HEK293 (cell line): Measurements from ENCODE around the gene GRM4.

Experiments
- CTCF ChIA-PET: fragments of 350-600 bp; formaldehyde crosslinking; extraction: SDS; loops from one replicate; lab custom pipeline; 2021; ENCODE audit warnings: antibody characterized with exemption; lab: Yijun Ruan, JAX
- POLR2A ChIA-PET: fragments of 300-600 bp; formaldehyde crosslinking; extraction: SDS; loops from one replicate; lab custom pipeline; 2020; ENCODE audit warnings: antibody characterized with exemption, inconsistent platforms; lab: Yijun Ruan, JAX
- H3K27ac ChIP-seq: fragments of 200-500 bp; sonication (Bioruptor generic); 2 replicates; pipeline ENCODE4 v1.5.1; 2014; ENCODE audit warnings: low read depth, low read length, control low read depth, inconsistent platforms; ENCODE audit errors: extremely low read depth
- H3K36me3 ChIP-seq, 2 experiments: fragments of 200-500 bp in 1 of 2; sonication (Bioruptor generic) in 1 of 2; 1 replicate in 1 of 2; 2 replicates in 1 of 2; pipeline ENCODE4 v1.5.1; 2014 to 2017; ENCODE audit warnings: inconsistent platforms in 2 of 2, low read length in 2 of 2; ENCODE audit not compliant: control insufficient read depth in 2 of 2, insufficient read depth in 1 of 2
- H3K4me1 ChIP-seq: fragments of 200-500 bp; sonication (Bioruptor generic); 2 replicates; pipeline ENCODE4 v1.5.1; 2014; ENCODE audit warnings: mild to moderate bottlenecking, low read length, inconsistent platforms; ENCODE audit not compliant: control insufficient read depth, insufficient read depth
- H3K4me3 ChIP-seq: 2 replicates; pipeline ENCODE4 v1.5.1; 2011; ENCODE audit warnings: low read depth, mild to moderate bottlenecking, control low read depth, low read length, moderate library complexity
- H3K9me3 ChIP-seq: fragments of 200-500 bp; sonication (Bioruptor generic); 2 replicates; pipeline ENCODE4 v1.5.1; 2014; ENCODE audit warnings: low read depth, low read length, inconsistent platforms; ENCODE audit not compliant: control insufficient read depth, insufficient read depth
- BCL11B ChIP-seq: fragments of 450-650 bp; formaldehyde crosslinking; IDR thresholded peaks from 2 replicates; pipeline ENCODE4 v1.5.1; 2016; ENCODE audit warnings: low read depth, missing biosample characterization, missing genetic modification characterization
- EGR2 ChIP-seq: fragments of 450-650 bp; formaldehyde crosslinking; IDR thresholded peaks from 2 replicates; pipeline ENCODE4 v1.5.1; 2016; ENCODE audit warnings: low read depth, missing biosample characterization, missing genetic modification characterization
- TCF7L2 ChIP-seq: IDR thresholded peaks from 2 replicates; pipeline ENCODE4 v1.6.1; 2011; ENCODE audit warnings: low read depth, mild to moderate bottlenecking, inconsistent platforms, low read length, moderate library complexity, borderline replicate concordance
- YY1 ChIP-seq: fragments of 450-650 bp; formaldehyde crosslinking; IDR thresholded peaks from 2 replicates; pipeline ENCODE4 v1.5.1; 2018; ENCODE audit warnings: missing biosample characterization, missing genetic modification characterization
- ZIC2 ChIP-seq: fragments of 450-650 bp; formaldehyde crosslinking; IDR thresholded peaks from 2 replicates; pipeline ENCODE4 v1.5.1; 2016; ENCODE audit warnings: missing biosample characterization, missing genetic modification characterization
- ZNF138 ChIP-seq: fragments of 450-650 bp; formaldehyde crosslinking; IDR thresholded peaks from 2 replicates; pipeline ENCODE4 v1.5.1; 2016; ENCODE audit warnings: missing biosample characterization, missing genetic modification characterization, borderline replicate concordance
- ZNF223 ChIP-seq: fragments of 450-650 bp; formaldehyde crosslinking; IDR thresholded peaks from 2 replicates; pipeline ENCODE4 v1.5.1; 2016; ENCODE audit warnings: missing biosample characterization, missing genetic modification characterization
- ZNF274 ChIP-seq, 2 experiments: fragments of 200-500 bp in 1 of 2; fragments of 450-650 bp in 1 of 2; sonication (Bioruptor generic) in 1 of 2; formaldehyde crosslinking in 1 of 2; IDR thresholded peaks; 2 replicates each; pipeline versions ENCODE4 v1.5.1 to v1.6.1; 2014 to 2016; ENCODE audit warnings: borderline replicate concordance in 1 of 2, inconsistent platforms in 1 of 2, low read length in 1 of 2, missing biosample characterization in 1 of 2, missing genetic modification characterization in 1 of 2
- ZNF292 ChIP-seq: fragments of 450-650 bp; formaldehyde crosslinking; IDR thresholded peaks from 2 replicates; pipeline ENCODE4 v1.5.1; 2016; ENCODE audit warnings: low read depth, missing biosample characterization, missing genetic modification characterization, borderline replicate concordance
- ZNF473 ChIP-seq: fragments of 450-650 bp; formaldehyde crosslinking; IDR thresholded peaks from 2 replicates; pipeline ENCODE4 v1.5.1; 2017; ENCODE audit warnings: missing biosample characterization, missing genetic modification characterization
- ZNF510 ChIP-seq: fragments of 450-650 bp; formaldehyde crosslinking; IDR thresholded peaks from 2 replicates; pipeline ENCODE4 v1.5.1; 2018; ENCODE audit warnings: mild to moderate bottlenecking, missing genetic modification characterization, missing biosample characterization; ENCODE audit not compliant: insufficient replicate concordance
- ZNF623 ChIP-seq: fragments of 450-650 bp; formaldehyde crosslinking; IDR thresholded peaks from 2 replicates; pipeline ENCODE4 v1.5.1; 2016; ENCODE audit warnings: missing biosample characterization, missing genetic modification characterization
- ZNF626 ChIP-seq: fragments of 450-650 bp; sonication (Bioruptor Pico); formaldehyde crosslinking; IDR thresholded peaks from 2 replicates; pipeline ENCODE4 v1.5.1; 2018; ENCODE audit warnings: missing biosample characterization, missing genetic modification characterization, inconsistent platforms
- ZNF670 ChIP-seq: fragments of 450-650 bp; formaldehyde crosslinking; IDR thresholded peaks from 2 replicates; pipeline ENCODE4 v1.5.1; 2016; ENCODE audit warnings: missing biosample characterization, missing genetic modification characterization, low read depth
- ZNF707 ChIP-seq: fragments of 450-650 bp; formaldehyde crosslinking; IDR thresholded peaks from 2 replicates; pipeline ENCODE4 v1.5.1; 2016; ENCODE audit warnings: missing biosample characterization, missing genetic modification characterization
- ZNF76 ChIP-seq: fragments of 450-650 bp; formaldehyde crosslinking; IDR thresholded peaks from 2 replicates; pipeline ENCODE4; 2016; ENCODE audit warnings: low read depth, missing biosample characterization, missing genetic modification characterization, borderline replicate concordance
- ZNF837 ChIP-seq: fragments of 450-650 bp; formaldehyde crosslinking; IDR thresholded peaks from 2 replicates; pipeline ENCODE4 v1.5.1; 2016; ENCODE audit warnings: missing biosample characterization, missing genetic modification characterization
- TF ChIP-seq, protein P1 (sequence below): fragments of 450-650 bp; formaldehyde crosslinking; IDR thresholded peaks from 2 replicates; pipeline ENCODE4 v1.5.1; 2016; ENCODE audit warnings: missing biosample characterization, missing genetic modification characterization
- TF ChIP-seq, protein P2 (sequence below): fragments of 450-650 bp; formaldehyde crosslinking; IDR thresholded peaks from 2 replicates; pipeline ENCODE4 v1.5.1; 2016; ENCODE audit warnings: missing biosample characterization, missing genetic modification characterization
- TF ChIP-seq, protein P3 (sequence below): fragments of 450-650 bp; formaldehyde crosslinking; IDR thresholded peaks from 2 replicates; pipeline ENCODE4 v1.5.1; 2016; ENCODE audit warnings: missing biosample characterization, missing genetic modification characterization
- TF ChIP-seq, protein P4 (sequence below): fragments of 450-650 bp; formaldehyde crosslinking; IDR thresholded peaks from 2 replicates; pipeline ENCODE4 v1.5.1; 2016; ENCODE audit warnings: missing biosample characterization, missing genetic modification characterization
- TF ChIP-seq, protein P5 (sequence below): IDR thresholded peaks from 2 replicates; pipeline ENCODE4 v1.6.1; 2011; ENCODE audit warnings: mild to moderate bottlenecking, low read depth, low read length, borderline replicate concordance

The GRM4 gene

DNA sequence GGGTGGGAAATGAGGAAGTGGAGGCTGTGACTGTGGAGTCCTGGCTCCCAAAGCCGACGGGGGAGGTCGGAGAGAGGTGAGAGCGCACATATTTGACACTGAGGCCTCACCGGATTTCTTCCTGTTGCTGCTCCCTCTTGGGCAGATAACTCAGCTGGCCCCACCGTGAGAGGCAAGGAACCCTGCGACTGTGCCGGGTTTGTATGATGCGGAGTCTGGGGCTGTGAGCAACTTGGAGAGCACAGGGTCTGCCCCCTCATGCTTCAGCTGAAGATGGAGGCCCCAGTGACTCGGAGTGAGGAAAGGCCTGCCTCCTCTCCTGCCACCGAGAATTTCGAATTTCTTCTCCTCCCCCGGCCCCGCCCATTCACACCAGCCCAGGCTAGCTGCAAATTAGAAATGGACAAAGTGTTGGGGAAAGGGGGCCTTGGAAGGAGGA, 160.6 kb downstream of the GRM4 start (continued):
- TF ChIP-seq, protein P1, sequence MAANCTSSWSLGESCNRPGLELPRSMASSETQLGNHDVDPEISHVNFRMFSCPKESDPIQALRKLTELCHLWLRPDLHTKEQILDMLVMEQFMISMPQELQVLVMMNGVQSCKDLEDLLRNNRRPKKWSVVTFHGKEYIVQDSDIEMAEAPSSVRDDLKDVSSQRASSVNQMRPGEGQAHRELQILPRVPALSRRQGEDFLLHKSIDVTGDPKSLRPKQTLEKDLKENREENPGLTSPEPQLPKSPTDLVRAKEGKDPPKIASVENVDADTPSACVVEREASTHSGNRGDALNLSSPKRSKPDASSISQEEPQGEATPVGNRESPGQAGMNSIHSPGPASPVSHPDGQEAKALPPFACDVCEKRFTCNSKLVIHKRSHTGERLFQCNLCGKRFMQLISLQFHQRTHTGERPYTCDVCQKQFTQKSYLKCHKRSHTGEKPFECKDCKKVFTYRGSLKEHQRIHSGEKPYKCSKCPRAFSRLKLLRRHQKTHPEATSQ (tag by site-specific recombination): no peak
- no peak for TF ChIP-seq ZNF670 (tag by site-specific recombination)
- TF ChIP-seq, protein P2, sequence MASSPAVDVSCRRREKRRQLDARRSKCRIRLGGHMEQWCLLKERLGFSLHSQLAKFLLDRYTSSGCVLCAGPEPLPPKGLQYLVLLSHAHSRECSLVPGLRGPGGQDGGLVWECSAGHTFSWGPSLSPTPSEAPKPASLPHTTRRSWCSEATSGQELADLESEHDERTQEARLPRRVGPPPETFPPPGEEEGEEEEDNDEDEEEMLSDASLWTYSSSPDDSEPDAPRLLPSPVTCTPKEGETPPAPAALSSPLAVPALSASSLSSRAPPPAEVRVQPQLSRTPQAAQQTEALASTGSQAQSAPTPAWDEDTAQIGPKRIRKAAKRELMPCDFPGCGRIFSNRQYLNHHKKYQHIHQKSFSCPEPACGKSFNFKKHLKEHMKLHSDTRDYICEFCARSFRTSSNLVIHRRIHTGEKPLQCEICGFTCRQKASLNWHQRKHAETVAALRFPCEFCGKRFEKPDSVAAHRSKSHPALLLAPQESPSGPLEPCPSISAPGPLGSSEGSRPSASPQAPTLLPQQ: no peak
- no peak for TF ChIP-seq ZNF707 (tag by site-specific recombination)
- TF ChIP-seq, protein P3, sequence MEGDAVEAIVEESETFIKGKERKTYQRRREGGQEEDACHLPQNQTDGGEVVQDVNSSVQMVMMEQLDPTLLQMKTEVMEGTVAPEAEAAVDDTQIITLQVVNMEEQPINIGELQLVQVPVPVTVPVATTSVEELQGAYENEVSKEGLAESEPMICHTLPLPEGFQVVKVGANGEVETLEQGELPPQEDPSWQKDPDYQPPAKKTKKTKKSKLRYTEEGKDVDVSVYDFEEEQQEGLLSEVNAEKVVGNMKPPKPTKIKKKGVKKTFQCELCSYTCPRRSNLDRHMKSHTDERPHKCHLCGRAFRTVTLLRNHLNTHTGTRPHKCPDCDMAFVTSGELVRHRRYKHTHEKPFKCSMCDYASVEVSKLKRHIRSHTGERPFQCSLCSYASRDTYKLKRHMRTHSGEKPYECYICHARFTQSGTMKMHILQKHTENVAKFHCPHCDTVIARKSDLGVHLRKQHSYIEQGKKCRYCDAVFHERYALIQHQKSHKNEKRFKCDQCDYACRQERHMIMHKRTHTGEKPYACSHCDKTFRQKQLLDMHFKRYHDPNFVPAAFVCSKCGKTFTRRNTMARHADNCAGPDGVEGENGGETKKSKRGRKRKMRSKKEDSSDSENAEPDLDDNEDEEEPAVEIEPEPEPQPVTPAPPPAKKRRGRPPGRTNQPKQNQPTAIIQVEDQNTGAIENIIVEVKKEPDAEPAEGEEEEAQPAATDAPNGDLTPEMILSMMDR (tag by site-specific recombination): no peak
- no peak for TF ChIP-seq ZNF510 (tag by site-specific recombination)
- TF ChIP-seq ZNF623 (tag by site-specific recombination): no peak
- TF ChIP-seq ZNF76: no peak
- TF ChIP-seq, all 188 proteins: peak for 0

DNA sequence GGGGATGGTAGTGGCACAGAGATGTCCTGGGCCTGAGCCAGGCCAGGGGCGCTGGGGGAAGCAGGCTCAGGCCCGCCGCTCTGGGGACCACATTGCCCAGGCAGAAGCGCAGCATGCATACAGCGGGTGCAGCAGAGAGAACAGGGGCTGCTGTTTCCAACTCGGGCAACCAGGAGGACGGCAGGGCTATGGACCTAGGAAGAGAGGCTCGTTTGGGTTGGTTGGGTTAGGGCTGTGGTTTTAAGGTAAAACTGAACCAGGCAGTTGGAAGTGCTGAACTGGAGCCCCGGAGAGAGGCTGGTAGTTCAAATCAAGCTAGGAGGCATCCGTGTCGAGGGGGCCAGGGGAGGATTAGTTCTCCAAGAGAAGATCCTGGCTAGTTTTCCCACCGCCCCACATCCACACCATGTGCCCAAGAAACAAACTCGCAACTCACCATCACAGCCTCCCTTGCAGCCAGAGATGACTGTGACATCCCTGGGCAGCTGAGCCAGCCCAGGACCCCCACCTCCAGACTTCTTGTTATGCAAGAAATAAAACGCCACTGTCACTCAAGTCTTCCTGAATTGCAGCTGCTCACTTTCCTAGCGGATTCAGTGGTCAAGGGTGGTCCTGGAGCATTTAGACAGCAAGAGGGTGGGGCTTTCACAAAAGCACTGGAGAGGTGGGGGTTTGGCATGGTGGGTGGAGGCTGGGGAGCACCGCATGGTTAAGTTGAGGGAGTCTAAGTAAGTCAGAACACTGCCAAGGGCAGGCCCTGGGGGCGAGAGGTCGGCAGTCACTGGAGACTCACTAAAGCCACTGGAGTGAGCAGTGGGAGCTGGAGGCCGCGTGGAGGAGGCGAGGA, 161.2 kb downstream of the GRM4 start:
- H3K9me3 ChIP-seq: no peaks in the 10 kb centered on the region
- POLR2A ChIA-PET: no interaction called here
- H3K4me3 ChIP-seq: no peak overlapping the region
- H3K27ac ChIP-seq: no peak overlapping the region
- H3K4me1 ChIP-seq: peaks cover 7% of the 10 kb centered on the region; the same call in 1 of the 2 replicates
- H3K36me3 ChIP-seq: no peaks in the 10 kb centered on the region
- CTCF ChIA-PET: interaction anchor here (0.6 kb wide), 3 partner anchors 8 to 478 kb away, joined by 3 to 4 read pairs (median 3); no protein-coding TSS in a partner anchor
- TF ChIP-seq EGR2 (tag by site-specific recombination) (peak; percentile 50), YY1 (tag by site-specific recombination) (no peak)

DNA sequence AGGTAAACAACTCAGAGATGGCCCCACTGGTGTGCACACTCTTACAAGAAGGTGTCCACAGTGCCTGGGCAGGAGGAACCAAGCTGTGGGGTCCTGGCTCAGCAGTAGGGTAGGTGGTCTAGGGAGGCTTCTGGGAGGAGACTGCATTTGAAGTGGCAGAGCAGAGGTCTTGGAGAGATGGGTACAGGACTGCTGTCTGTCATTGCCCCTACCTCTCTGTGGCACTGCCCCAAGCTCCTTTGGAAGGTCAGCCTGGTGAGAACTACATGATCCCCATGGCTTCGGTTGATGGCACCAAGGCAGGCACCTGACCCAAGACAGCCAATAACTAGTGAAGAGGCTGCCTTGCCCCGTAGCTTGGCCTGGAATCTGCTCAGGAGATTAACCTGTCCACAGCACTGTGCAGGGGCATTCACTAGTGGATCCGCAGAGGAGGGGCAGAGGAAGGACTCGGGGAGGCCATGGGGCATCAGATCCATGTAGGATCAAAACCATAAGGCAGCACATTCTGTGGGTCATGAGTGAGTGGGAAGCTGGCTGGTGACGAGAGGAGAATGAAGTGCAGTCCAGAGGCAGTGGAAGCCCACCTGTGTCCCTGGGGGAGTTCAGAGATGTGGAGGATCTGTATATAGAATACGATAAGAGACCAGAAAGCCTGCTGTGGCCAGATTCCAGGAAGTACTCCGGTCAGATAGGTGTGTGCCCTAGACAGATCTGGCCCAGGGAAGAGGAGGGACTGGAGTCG, 162.0 kb downstream of the GRM4 start:
- ChIA-PET CTCF (interaction anchor here (0.6 to 1.0 kb wide), 3 partner anchors 9 to 216 kb away, joined by 3 read pairs; no protein-coding TSS in a partner anchor), POLR2A (no interaction called here)
- Histone ChIP-seq H3K27ac (no peak overlapping the region), H3K4me3 (no peak overlapping the region), H3K9me3 (no peaks in the 10 kb centered on the region), H3K4me1 (peaks cover 7% of the 10 kb centered on the region; the same call in 1 of the 2 replicates), H3K36me3 (no peaks in the 10 kb centered on the region)
- TF ChIP-seq BCL11B (tag by site-specific recombination) (no peak), ZNF138 (tag by site-specific recombination) (no peak), ZNF626 (tag by site-specific recombination) (no peak), ZNF292 (tag by site-specific recombination) (no peak), ZIC2 (tag by site-specific recombination) (no peak), ZNF623 (tag by site-specific recombination) (no peak), ZNF223 (no peak), ZNF837 (tag by site-specific recombination) (no peak), ZNF473 (tag by site-specific recombination) (no peak), ZNF274 (IDR thresholded peaks at IDR 0.05; ENCODE audit: low read length) (no peak), ZNF274 (tag by site-specific recombination; IDR thresholded peaks at IDR 0.05; ENCODE audit: borderline replicate concordance) (no peak), TCF7L2 (no peak)
- TF ChIP-seq, protein P4, sequence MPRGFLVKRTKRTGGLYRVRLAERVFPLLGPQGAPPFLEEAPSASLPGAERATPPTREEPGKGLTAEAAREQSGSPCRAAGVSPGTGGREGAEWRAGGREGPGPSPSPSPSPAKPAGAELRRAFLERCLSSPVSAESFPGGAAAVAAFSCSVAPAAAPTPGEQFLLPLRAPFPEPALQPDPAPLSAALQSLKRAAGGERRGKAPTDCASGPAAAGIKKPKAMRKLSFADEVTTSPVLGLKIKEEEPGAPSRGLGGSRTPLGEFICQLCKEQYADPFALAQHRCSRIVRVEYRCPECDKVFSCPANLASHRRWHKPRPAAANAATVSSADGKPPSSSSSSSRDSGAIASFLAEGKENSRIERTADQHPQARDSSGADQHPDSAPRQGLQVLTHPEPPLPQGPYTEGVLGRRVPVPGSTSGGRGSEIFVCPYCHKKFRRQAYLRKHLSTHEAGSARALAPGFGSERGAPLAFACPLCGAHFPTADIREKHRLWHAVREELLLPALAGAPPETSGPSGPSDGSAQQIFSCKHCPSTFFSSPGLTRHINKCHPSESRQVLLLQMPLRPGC (tag by site-specific recombination): no peak
- TF ChIP-seq, protein P5, sequence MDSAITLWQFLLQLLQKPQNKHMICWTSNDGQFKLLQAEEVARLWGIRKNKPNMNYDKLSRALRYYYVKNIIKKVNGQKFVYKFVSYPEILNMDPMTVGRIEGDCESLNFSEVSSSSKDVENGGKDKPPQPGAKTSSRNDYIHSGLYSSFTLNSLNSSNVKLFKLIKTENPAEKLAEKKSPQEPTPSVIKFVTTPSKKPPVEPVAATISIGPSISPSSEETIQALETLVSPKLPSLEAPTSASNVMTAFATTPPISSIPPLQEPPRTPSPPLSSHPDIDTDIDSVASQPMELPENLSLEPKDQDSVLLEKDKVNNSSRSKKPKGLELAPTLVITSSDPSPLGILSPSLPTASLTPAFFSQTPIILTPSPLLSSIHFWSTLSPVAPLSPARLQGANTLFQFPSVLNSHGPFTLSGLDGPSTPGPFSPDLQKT: no peak
